ENCODE data around the gene TPD52L1. TPM values are rescaled to one million over a fixed set of nuclear protein-coding genes. Genes with fewer than 3 reads are reported as not detected.

TPD52L1 gene
- total RNA-seq, 2 experiments from 2014 or later = 0.89 to 1.4 TPM

DNA sequence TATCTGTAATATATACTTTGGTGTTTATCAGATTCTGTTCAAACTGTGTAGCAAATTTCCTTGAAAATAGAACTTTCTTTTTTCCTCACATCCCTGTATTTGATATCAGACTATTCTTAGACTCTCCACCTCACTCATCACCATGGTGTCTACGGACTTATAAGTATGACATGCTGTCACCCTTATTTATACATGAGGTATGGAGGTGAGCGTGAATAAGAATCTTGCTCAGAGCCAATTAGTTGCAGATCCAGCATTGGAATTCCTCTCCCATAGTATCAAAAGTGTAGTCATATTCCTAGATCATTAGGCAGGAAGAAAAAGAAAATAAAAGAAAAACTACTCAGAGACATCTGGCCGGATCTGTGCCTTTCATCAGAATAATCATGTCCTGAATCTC lies 43.0 kb downstream of the TPD52L1 start:
- H3K27me3 Mint-ChIP-seq = peaks cover 10% of the 10 kb centered on the region
- intact Hi-C loops (cut with DNase I, micrococcal nuclease) = no loop called here
- no peaks in the 10 kb centered on the region for H3K36me3 Mint-ChIP-seq (ENCODE audit: low read depth)
- CTCF ChIA-PET = interaction anchor here (0.6 to 1.2 kb wide), 4 partner anchors 16 to 215 kb away, joined by 3 read pairs; no protein-coding TSS in a partner anchor
- DNase-seq (no peak), ATAC-seq (no peak)
- H3K9me3 Mint-ChIP-seq (ENCODE audit: low read depth) = no peaks in the 10 kb centered on the region
- H3K4me1 Mint-ChIP-seq = peaks cover 3% of the 10 kb centered on the region
- H3K4me3 Mint-ChIP-seq = no peak overlapping the region
- POLR2A ChIA-PET = no interaction called here
- H3K27ac Mint-ChIP-seq = no peak overlapping the region

DNA sequence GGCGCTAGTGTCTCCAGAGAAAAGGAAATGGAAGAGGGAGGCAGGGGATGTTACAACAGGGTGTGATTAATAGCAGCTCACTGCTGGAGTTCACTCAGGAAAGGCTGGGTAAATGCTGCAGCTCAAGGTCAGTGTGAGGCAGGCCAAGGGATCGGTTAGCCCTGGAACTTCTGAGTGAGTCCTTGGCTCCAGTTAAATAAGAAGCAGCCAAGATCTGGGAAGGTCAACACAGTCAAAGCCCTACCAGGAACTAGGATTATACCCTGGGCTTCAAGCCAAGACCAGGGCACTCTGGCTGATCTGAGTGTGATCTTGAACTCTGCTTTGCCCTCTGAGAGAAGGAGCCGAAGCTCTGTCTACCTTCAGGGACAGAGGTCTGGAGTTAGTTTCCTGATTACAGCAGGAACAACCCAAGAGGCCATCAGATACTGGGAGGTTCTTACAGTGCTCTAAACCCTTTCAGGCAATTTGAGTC lies 44.3 kb downstream of the TPD52L1 start:
- ChIA-PET POLR2A (interaction anchor here (0.6 kb wide), 1 partner anchor 236 kb away, joined by 6 read pairs; no protein-coding TSS in a partner anchor), CTCF (interaction anchor here (0.8 kb wide), 1 partner anchor 26 kb away, joined by 3 read pairs; no protein-coding TSS in a partner anchor)
- Mint-ChIP-seq H3K4me1 (no peaks in the 10 kb centered on the region), H3K36me3 (ENCODE audit: low read depth) (no peaks in the 10 kb centered on the region), H3K4me3 (no peak overlapping the region), H3K27ac (no peak overlapping the region), H3K9me3 (ENCODE audit: low read depth) (no peaks in the 10 kb centered on the region), H3K27me3 (peaks cover 10% of the 10 kb centered on the region)
- ATAC-seq = no peak
- no peak for DNase-seq
- intact Hi-C loops (cut with DNase I, micrococcal nuclease) = no loop called here

DNA sequence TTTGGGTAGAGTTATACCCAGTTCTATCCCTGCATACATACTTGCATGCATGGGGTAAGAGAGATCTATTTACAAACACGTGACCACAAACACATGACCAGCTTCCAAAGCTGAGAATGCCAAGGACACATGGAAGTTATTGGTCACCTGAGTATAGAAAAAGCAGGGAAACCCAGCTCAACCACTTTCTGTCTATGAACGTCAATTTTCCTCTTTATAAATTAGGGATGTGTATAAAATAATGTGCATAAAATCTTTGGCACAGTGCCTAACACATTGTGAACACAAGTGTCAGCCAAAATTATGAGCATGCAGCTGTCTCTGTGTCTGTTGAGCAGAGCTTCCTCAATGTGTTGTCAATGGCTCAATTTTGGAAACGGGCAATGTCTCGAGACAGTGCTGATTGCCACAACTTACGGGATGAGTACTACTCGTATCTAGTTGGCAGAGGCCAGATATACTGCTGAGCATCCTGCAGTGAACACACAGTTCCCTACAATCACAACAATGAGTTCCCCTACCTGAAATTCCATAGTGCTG lies 44.9 kb downstream of the TPD52L1 start:
- Mint-ChIP-seq H3K4me1 (no peaks in the 10 kb centered on the region), H3K27me3 (peaks cover 12% of the 10 kb centered on the region), H3K4me3 (no peak overlapping the region), H3K9me3 (ENCODE audit: low read depth) (no peaks in the 10 kb centered on the region), H3K36me3 (ENCODE audit: low read depth) (no peaks in the 10 kb centered on the region), H3K27ac (no peak overlapping the region)
- intact Hi-C loops (cut with DNase I, micrococcal nuclease) = no loop called here
- ATAC-seq = no peak
- ChIA-PET POLR2A (no interaction called here), CTCF (interaction anchor here (0.8 kb wide), 1 partner anchor 26 kb away, joined by 3 read pairs; no protein-coding TSS in a partner anchor)
- no peak for DNase-seq

DNA sequence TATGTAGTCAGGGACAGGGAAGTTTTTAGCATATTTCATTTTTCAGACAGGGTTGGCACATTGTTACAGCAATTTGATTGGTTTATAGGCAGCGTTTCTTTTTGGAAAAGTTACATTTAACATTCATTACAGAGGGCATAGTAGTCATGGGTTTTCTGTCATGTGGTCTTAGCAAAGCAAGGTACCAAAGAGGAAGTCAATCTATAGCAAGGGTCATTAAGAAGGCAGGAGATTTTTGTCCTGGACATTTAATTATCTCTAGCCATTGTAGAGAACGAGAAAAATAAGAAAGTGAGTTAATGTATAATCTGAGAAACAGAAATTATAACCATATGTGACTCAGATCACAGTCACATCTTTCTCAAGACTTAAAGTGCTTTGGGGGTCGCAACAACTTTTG lies 47.4 kb downstream of the TPD52L1 start:
- no peak overlapping the region for H3K27ac Mint-ChIP-seq
- H3K9me3 Mint-ChIP-seq (ENCODE audit: low read depth) = no peaks in the 10 kb centered on the region
- ChIA-PET CTCF (no interaction called here), POLR2A (no interaction called here)
- intact Hi-C loops (cut with DNase I, micrococcal nuclease) = no loop called here
- no peak overlapping the region for H3K4me3 Mint-ChIP-seq
- ATAC-seq (no peak), DNase-seq (no peak)
- peaks cover 12% of the 10 kb centered on the region for H3K27me3 Mint-ChIP-seq
- H3K36me3 Mint-ChIP-seq (ENCODE audit: low read depth) = no peaks in the 10 kb centered on the region
- H3K4me1 Mint-ChIP-seq = no peaks in the 10 kb centered on the region

DNA sequence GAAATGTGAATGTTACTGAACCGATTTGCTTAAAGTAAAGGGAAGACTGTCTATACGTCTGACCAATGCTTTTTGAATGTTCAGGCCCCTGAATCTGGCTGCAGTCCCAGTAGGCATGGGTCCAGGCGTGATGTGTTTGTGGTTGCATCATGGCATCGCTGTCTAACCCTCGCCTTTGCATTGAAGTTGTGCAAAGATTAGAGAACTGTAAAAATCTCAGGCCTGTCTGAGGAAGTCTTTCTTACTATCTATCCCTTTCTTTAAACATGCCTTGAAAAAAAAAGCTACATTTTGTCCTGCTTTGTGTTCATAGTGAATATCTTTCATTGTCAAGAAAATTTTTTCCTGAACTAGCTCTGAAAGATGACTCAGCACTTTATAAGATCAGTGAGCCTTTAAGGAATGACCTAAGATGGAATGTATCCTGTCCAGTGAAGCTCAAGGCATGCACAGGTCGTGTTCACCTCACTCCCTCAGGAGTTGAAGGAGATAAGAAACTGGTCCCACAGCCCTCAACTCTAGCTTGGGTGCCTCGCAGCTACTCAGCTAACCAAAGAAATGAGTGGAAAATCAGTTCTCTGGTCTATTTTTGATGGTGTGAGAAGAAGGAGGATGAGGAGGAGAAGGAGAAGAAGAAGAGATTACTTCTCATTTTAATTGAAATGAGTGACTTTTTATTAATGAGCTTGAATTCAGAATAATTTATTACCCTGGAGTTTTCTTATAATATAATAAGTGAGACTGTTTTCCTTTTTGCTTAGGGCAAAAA lies 48.6 kb downstream of the TPD52L1 start:
- H3K27me3 Mint-ChIP-seq = peaks cover 10% of the 10 kb centered on the region
- POLR2A ChIA-PET = interaction anchor here (0.6 kb wide), 1 partner anchor 426 kb away, joined by 4 read pairs; no protein-coding TSS in a partner anchor
- intact Hi-C loops (cut with DNase I, micrococcal nuclease) = no loop called here
- no peak overlapping the region for H3K27ac Mint-ChIP-seq
- H3K36me3 Mint-ChIP-seq (ENCODE audit: low read depth) = no peaks in the 10 kb centered on the region
- no peak for ATAC-seq
- no peak overlapping the region for H3K4me3 Mint-ChIP-seq
- no peaks in the 10 kb centered on the region for H3K4me1 Mint-ChIP-seq
- H3K9me3 Mint-ChIP-seq (ENCODE audit: low read depth) = no peaks in the 10 kb centered on the region
- CTCF ChIA-PET = interaction anchor here (0.7 to 1.0 kb wide), 2 partner anchors 10 to 774 kb away, joined by 3 to 5 read pairs; no protein-coding TSS in a partner anchor
- DNase-seq = no peak

DNA sequence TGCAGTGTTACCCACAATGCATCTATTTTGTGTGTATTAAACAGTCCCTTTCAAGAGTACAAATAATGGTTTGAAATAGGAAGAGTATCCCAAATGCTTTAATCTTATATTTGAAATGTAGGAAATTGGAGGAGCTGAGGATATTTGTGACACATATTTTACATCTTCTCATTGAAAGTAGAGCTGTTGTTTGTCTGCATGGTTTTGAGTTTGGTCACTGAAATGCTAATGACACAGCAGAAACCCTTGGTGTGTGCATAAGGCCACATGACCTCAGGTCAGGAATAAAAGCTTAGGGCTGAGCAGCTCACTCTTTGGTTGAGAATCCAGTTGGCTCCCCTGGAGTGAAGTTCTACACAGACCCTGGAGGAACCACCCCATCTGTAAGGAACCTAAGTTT lies 49.8 kb downstream of the TPD52L1 start:
- peaks cover 10% of the 10 kb centered on the region for H3K27me3 Mint-ChIP-seq
- ChIA-PET CTCF (no interaction called here), POLR2A (no interaction called here)
- intact Hi-C loops (cut with DNase I, micrococcal nuclease) = no loop called here
- H3K4me3 Mint-ChIP-seq = no peak overlapping the region
- no peaks in the 10 kb centered on the region for H3K4me1 Mint-ChIP-seq
- no peaks in the 10 kb centered on the region for H3K36me3 Mint-ChIP-seq (ENCODE audit: low read depth)
- no peak for DNase-seq
- H3K9me3 Mint-ChIP-seq (ENCODE audit: low read depth) = no peaks in the 10 kb centered on the region
- no peak overlapping the region for H3K27ac Mint-ChIP-seq
- ATAC-seq = no peak

DNA sequence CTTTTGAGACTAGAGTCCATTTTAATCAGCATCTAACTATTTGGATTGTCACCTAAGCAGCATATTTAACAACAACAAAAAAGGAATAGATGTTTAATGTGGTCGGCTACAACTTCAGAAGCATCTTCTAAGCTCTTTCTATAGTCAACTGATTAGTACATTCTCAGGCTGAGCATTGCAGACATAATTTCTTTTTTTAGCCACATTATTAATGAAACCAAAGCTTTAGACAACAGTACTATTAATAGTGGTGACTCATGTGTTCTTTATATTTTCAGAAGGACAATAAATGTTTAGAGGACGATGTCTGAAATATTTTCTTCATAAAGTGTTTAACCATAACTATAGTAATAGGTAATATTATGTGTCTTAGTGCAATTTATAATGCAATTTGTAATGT lies 52.4 kb downstream of the TPD52L1 start:
- ChIA-PET CTCF (interaction anchor here (0.6 kb wide), 1 partner anchor 790 kb away, joined by 3 read pairs; no protein-coding TSS in a partner anchor), POLR2A (no interaction called here)
- ATAC-seq = no peak
- no peak overlapping the region for H3K27ac Mint-ChIP-seq
- peaks cover 5% of the 10 kb centered on the region for H3K27me3 Mint-ChIP-seq
- no peak overlapping the region for H3K4me3 Mint-ChIP-seq
- H3K4me1 Mint-ChIP-seq = no peaks in the 10 kb centered on the region
- no peaks in the 10 kb centered on the region for H3K9me3 Mint-ChIP-seq (ENCODE audit: low read depth)
- no peak for DNase-seq
- intact Hi-C loops (cut with DNase I, micrococcal nuclease) = no loop called here
- H3K36me3 Mint-ChIP-seq (ENCODE audit: low read depth) = no peaks in the 10 kb centered on the region

DNA sequence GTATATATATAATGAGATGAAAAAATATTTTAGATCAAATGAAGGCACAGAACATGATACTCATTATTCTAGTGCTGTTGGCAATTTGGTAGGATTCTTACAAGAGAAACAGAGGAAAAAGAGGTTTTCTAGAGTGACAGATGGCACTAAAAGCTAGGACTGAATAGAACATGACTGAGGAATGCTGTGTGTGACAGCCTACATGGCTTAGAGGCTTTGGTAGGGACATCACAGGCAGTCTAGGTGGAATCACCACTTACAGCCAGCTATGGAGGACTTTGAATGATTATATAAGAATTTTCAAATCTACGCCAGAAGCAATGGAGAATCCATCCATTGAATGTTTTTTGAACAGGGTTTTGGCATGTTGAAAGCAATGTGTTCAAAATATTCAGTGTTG lies 52.8 kb downstream of the TPD52L1 start:
- Mint-ChIP-seq H3K9me3 (ENCODE audit: low read depth) (no peaks in the 10 kb centered on the region), H3K36me3 (ENCODE audit: low read depth) (no peaks in the 10 kb centered on the region), H3K27ac (no peak overlapping the region), H3K4me1 (no peaks in the 10 kb centered on the region), H3K4me3 (no peak overlapping the region), H3K27me3 (peaks cover 6% of the 10 kb centered on the region)
- ChIA-PET CTCF (interaction anchor here (1.5 kb wide), 1 partner anchor 14 kb away, joined by 3 read pairs; no protein-coding TSS in a partner anchor), POLR2A (no interaction called here)
- no peak for ATAC-seq
- intact Hi-C loops (cut with DNase I, micrococcal nuclease) = no loop called here
- DNase-seq = no peak

DNA sequence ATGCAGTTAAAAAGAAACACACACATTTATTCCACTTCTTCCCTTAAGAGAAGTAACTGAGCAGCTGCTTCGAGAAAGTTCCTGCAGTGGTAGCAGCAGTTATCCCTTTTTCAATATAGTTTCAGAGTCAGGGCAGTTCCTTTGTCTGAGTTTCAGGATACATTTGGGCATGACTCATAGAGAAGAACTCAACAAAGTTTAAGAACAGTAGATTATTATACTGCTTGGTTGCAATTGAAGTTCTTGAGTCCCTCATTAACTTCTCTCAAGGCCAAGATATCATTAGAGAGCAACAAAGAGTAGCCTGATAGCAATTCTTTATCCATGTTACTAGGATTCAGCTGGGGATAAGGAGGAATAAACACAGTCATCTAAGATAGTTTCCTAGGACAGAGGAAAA lies 54.4 kb downstream of the TPD52L1 start:
- ATAC-seq (no peak), DNase-seq (no peak)
- intact Hi-C loops (cut with DNase I, micrococcal nuclease) = no loop called here
- Mint-ChIP-seq H3K4me3 (no peak overlapping the region), H3K9me3 (ENCODE audit: low read depth) (no peaks in the 10 kb centered on the region), H3K27ac (no peak overlapping the region), H3K36me3 (ENCODE audit: low read depth) (no peaks in the 10 kb centered on the region), H3K4me1 (no peaks in the 10 kb centered on the region), H3K27me3 (peaks cover 5% of the 10 kb centered on the region)
- POLR2A ChIA-PET = no interaction called here
- CTCF ChIA-PET = interaction anchor here (1.5 kb wide), 1 partner anchor 13 kb away, joined by 3 read pairs; no protein-coding TSS in a partner anchor

DNA sequence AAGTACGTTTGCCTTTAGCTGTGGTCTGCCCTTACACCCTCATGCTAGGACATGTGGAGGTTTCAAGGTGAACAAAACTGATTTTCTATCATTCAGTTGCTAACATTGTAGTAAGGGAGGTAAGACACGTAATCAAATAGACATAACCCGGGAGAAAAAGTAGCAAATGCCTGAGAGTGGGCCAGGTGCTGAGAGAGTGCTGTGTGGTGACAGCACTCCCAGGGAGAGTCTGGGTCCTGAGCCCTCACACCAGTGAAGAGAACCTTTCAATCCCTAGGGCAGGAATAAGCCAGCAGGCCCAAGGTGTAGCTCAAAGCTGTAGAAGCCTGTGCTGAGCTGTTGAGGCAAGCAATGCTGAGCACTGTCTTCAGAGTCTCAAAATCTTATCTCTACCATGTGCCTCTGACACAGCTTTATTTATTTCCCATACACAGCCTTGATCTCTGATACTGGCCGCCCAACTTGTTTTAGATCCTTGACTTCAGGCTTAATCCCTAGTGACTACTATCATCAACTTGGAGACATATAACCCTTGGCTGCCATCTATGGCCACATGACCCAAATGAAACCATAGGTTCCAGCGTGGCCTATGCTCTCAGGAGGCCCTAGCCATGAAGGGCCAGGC lies 55.2 kb downstream of the TPD52L1 start:
- POLR2A ChIA-PET = no interaction called here
- H3K27me3 Mint-ChIP-seq = peaks cover 4% of the 10 kb centered on the region
- no peak for ATAC-seq

DNA sequence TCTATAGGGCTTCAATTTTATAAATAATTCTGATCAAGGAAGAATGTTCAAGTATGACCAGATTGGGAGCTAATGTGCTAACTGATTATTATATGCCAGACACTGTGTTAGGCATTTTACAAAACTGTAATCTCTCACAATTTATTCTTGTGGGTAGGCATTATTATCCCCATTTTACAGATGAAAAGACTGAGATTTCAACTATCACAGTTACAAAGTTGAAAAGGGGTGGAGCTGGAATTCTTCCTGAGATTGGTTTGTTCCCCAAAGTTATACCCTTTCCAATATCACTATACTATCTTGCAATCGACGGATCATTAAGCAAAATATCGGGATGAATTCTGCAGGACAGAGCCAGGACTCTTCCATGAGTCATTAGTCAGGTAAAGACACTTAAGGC lies 57.1 kb downstream of the TPD52L1 start:
- H3K4me3 Mint-ChIP-seq = no peak overlapping the region
- H3K27ac Mint-ChIP-seq = no peak overlapping the region
- CTCF ChIA-PET = interaction anchor here (1.5 kb wide), 1 partner anchor 18 kb away, joined by 7 read pairs; no protein-coding TSS in a partner anchor
- no peak for ATAC-seq
- intact Hi-C loops (cut with DNase I, micrococcal nuclease) = no loop called here
- no peaks in the 10 kb centered on the region for H3K4me1 Mint-ChIP-seq
- POLR2A ChIA-PET = no interaction called here
- no peaks in the 10 kb centered on the region for H3K36me3 Mint-ChIP-seq (ENCODE audit: low read depth)
- H3K9me3 Mint-ChIP-seq (ENCODE audit: low read depth) = no peaks in the 10 kb centered on the region
- no peak for DNase-seq
- peaks cover 4% of the 10 kb centered on the region for H3K27me3 Mint-ChIP-seq

More for the DNA sequence above, 55.2 kb downstream of the TPD52L1 start:
- DNase-seq = no peak
- CTCF ChIA-PET = interaction anchor here (0.7 kb wide), 1 partner anchor 467 kb away, joined by 3 read pairs; no protein-coding TSS in a partner anchor
- H3K4me3 Mint-ChIP-seq = no peak overlapping the region
- no peaks in the 10 kb centered on the region for H3K4me1 Mint-ChIP-seq
- H3K27ac Mint-ChIP-seq = no peak overlapping the region
- H3K36me3 Mint-ChIP-seq (ENCODE audit: low read depth) = no peaks in the 10 kb centered on the region
- H3K9me3 Mint-ChIP-seq (ENCODE audit: low read depth) = no peaks in the 10 kb centered on the region
- intact Hi-C loops (cut with DNase I, micrococcal nuclease) = no loop called here

Measured in activated CD4-positive, alpha-beta T cell treated with anti-CD3 and anti-CD28 coated beads for 36 hours (primary cell).